A673 (cell line): ENCODE data around the gene B3GNT3.

Experiments
- CTCF ChIP-seq: fragments of 300-800, 200-600 bp; sonication (generic); conservative IDR thresholded peaks from 2 replicates; pipeline ENCODE4 v1.5.1; 2017; ENCODE audit warnings: low read depth, mild to moderate bottlenecking, antibody characterized with exemption, low read length, moderate library complexity, mixed read lengths
- EZH2 ChIP-seq: fragments of 200-600 bp; sonication (generic); IDR thresholded peaks from 2 replicates; pipeline ENCODE4 v1.6.1; 2017; ENCODE audit warnings: borderline replicate concordance, low read depth, mild to moderate bottlenecking, mixed read lengths, antibody characterized with exemption, low read length; ENCODE audit not compliant: poor library complexity, severe bottlenecking

GRCh38 chr19:17778968-17779929 is 15.7 kb upstream of the B3GNT3 start:
- TF ChIP-seq CTCF, result no peak
- TF ChIP-seq EZH2, result no peak
